ENCODE data around the gene EMC10. TPM values are rescaled to one million over a fixed set of nuclear protein-coding genes. Genes with fewer than 3 reads are reported as not detected.
"Not testable (repeated sequence)": the region's sequence is repeated elsewhere in the genome, so short reads cannot be mapped to it uniquely, and the experiment has no call there.

EMC10 gene
- 104 and 113 TPM in 2 replicates for total RNA-seq (2014; rRNA removed; shearing (Covaris generic))

DNA sequence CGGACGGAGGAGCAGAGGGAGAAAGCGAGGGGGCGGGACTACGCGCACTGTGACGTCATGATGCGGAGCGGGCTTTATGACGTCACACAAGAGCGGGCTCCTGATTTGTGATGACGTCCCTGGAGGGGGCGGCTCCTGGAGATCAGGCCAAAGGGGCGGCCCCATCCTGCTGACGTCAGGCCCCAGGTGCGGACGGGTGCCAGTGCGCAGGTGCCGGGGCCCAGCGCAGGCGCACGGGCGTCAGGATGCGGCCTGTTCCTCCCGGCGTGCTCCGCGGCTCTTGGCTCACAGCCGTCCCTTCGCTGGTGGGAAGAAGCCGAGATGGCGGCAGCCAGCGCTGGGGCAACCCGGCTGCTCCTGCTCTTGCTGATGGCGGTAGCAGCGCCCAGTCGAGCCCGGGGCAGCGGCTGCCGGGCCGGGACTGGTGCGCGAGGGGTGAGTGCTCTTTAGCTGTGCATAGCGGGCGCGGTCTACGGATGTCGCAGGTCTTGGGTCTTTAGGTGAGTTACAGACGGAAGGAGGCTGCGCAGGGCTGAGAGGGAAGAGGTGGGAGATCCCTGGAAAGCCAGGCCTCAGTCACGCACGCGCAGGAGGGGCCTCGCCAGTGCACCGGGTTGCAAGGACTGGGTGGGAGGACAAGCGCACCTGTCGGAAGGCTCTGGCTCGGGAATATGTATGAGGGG lies at the start of gene EMC10, which contains the start of gene GARIN5A:
Gene EMC10 (plus strand): TSS at position 284 of the 683 bp plus-strand sequence. CDS start 38 bp downstream, at position 322.
Gene GARIN5A (minus strand): TSS at position 625 of the 683 bp plus-strand sequence. CDS start 460 bp downstream, at position 165.
- DNase-seq (ENCODE audit: low spot score) = peak; percentile 90
- in situ Hi-C loops (cut with HindIII; ENCODE audit: low sequenced_read_pairs) = no loop called here

DNA sequence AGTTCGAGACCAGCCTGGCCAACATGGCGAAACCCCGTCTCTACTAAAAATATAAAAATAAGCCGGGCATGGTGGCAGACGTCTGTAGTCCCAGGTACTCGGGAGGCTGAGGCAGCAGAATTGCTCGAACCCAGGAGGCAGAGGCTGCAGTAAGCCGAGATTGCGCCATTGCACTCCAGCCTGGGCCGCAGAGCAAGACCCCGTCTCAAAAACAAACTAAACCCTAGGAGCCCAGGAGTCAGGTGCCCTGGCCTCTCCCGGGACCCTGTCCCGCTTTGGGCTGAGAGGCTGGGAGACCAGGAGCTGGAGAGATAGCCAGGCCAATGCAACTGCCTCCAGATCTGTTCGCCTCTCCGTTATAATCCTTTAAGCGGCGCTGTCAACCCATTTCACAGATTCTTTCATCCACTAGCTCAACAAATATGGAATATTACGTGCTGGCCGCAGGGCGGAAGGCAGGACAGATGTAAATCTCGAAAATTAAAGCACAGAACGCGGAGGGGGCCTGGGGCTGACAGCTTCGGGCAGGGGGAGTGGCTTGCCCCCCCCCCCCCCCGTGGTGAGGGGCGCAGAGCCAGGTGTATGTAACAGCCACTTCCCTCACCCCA lies 48.9 kb upstream of the EMC10 start:
- no peak for DNase-seq (ENCODE audit: low spot score)
- in situ Hi-C loops (cut with HindIII; ENCODE audit: low sequenced_read_pairs) = no loop called here

DNA sequence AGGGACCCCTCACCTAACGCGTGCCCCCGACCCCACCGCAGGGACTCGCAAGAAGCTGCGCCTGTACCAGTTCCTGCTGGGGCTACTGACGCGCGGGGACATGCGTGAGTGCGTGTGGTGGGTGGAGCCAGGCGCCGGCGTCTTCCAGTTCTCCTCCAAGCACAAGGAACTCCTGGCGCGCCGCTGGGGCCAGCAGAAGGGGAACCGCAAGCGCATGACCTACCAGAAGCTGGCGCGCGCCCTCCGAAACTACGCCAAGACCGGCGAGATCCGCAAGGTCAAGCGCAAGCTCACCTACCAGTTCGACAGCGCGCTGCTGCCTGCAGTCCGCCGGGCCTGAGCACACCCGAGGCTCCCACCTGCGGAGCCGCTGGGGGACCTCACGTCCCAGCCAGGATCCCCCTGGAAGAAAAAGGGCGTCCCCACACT lies 48.3 kb upstream of the EMC10 start:
- DNase-seq (ENCODE audit: low spot score) = peak; percentile 28
- in situ Hi-C loops (cut with HindIII; ENCODE audit: low sequenced_read_pairs) = no loop called here

DNA sequence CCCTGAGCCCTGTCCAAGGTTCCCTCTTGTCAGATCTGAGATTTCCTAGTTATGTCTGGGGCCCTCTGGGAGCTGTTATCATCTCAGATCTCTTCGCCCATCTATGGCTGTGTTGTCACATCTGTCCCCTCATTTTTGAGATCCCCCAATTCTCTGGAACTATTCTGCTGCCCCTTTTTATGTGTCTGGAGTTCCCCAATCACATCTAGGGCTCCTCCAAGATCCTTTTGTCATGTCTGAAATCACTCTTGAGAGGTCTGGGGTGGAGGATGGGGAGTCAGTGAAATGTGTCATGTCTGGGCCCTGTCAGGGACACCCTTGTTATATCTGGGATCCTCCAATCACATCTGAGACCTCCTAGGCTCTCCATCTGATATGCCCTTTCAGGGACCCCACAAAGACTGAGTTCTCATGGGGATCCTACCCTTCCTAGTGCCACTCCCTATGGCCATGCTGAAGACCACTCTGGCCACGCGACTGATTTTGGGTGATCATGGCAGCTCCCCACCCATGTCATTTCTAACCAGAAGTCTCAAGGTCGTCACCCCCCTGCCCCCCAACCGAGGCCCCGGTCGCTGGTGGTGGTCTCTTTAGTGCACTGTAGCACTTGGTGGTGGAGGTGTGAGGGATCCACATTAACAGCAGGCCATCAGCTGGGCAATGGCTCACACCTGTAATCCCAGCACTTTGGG lies 47.4 kb upstream of the EMC10 start:
- no peak for DNase-seq (ENCODE audit: low spot score)
- in situ Hi-C loops (cut with HindIII; ENCODE audit: low sequenced_read_pairs) = no loop called here

- in situ Hi-C loops (cut with HindIII; ENCODE audit: low sequenced_read_pairs) = no loop called here
These were observed 45.4 kb upstream of the EMC10 start for GRCh38 chr19:50430888-50431342.

DNA sequence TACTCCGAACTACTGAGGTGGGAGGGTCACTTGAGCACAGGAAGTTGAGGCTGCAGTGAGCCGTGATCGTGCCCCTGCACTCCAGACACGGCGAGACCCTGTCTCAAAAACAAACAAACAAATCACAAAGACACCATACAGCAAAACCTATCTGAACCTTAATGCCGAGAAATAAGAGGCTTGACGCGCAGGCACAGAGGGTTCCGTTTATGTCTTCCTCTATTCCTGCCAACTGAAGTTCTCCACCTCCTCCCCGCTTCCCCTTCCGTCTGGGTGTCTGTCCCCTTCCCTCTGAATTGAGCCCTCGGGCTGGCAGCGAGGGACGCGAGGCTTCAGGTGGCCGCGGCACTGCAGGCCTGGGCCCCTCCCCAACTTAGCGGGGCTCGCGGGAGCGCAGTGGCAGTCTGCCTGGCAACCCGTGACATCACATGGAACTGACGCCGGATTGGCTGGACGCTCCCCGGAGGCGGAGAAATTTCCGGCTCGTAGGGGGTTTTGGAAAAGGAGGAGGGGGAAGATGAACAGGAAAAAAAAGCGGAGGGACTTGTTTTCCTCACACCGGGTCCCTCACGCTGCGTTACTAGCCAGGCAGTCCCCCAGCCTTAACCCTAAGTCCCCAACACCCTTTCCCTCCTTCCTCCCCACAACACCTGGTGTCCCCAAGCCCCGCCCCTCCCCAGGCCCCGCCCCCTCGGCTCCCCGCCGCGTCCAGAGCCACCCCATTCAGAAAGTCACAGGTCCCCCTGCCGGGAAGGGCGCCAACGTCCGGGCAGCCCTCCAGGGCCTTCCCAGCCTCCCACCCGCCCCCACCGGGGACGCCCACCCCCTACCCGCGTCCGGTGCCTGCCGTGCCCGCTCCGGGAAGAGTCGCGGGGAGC lies 44.7 kb upstream of the EMC10 start:
- in situ Hi-C loops (cut with HindIII; ENCODE audit: low sequenced_read_pairs) = no loop called here

More at GRCh38 chr19:50430888-50431342, 45.4 kb upstream of the EMC10 start:
- DNase-seq (ENCODE audit: low spot score) = no peak

DNA sequence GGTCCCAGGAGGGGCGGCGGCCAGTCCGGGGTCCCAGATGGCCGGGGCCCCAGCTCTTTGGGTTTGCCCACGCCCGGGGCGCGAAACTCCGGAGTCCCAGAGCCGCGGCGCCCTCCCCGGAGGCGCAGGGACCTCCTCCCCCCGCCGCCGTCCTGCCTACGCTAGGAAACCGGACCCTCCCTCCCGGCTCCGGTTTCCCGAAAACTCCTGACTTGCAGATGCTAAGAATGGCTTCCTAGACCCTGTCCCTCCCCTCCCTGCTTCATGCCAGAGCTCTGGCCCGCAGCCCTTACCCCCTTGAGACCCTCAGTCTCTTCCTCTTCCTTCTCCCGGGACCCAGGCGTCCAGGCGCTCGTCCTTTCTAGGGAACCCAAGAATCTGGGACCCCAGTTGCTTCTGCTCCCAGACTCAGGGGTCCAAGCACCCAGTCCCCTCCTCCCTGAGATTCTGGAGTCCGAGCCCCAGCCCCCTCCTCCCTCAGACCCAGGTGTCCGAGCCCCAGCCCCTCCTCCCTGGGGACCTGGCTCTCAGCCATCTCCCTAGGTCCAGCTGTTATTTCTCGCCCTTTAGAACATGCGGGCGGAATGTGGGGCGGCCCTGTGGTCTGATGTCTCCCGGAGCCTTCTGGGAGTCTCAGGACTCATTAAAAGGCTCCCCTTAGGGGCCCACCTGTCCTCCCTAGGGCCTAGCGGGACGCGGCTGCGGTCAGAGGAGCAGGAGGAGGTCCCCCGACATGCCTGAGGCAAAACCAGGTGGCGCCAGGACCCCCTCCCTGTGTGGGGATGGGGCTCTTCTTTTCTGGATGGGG lies 43.9 kb upstream of the EMC10 start, which contains the start of gene MYBPC2:
Gene MYBPC2 (plus strand): TSS at position 672 of the 808 bp plus-strand sequence. CDS start 62 bp downstream, at position 734.
- DNase-seq (ENCODE audit: low spot score) = no peak
- in situ Hi-C loops (cut with HindIII; ENCODE audit: low sequenced_read_pairs) = no loop called here

More for the DNA sequence above, 44.7 kb upstream of the EMC10 start:
- DNase-seq (ENCODE audit: low spot score) = peak; percentile 76

DNA sequence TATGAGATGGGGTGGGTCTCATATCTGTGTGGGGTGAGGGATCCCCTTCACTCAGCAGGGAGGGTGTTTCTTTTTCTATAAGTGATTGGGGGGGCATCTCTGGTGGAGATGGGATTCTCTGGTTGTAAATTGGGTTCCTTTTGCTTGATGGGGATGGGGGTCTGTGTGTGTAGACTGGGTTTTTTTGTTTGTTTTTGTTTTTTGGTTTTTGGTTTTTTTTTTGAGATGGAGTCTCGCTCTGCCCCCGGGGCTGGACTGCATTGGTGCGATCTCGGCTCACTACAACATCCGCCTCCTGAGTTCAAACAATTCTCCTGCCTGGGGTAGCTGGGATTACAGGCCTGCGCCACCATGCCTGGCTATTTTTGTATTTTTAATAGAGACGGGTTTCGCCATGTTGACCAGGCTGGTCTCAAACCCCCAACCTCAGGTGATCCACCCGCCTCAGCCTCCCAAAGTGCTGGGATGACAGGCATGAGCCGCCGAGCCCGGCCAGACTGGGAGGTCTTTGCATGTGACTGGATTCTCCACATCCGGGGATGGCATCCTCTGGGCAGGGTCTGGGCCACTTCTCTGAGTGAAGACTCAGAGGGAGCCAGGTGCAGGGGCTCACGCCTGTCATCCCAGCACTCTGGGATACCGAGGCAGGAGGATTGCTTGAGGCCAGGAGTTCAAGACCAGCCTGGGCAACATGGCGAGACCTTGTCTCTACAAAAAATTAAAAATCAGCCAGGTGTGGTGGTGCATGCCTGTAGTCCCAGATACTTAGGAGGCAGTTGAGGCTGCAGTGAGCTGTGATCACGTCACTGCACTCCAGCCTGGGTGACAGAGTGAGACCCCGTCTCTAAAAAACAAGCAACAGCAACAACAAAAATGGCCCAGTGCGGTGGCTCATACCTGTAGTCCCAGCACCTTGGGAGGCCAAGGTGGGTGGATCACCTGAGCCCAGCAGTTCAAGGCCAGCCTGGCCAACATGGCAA lies 42.8 kb upstream of the EMC10 start:
- in situ Hi-C loops (cut with HindIII; ENCODE audit: low sequenced_read_pairs) = no loop called here
- DNase-seq (ENCODE audit: low spot score) = no peak

GRCh38 chr19:50434525-50434924 lies 41.8 kb upstream of the EMC10 start:
- no peak for DNase-seq (ENCODE audit: low spot score)
- in situ Hi-C loops (cut with HindIII; ENCODE audit: low sequenced_read_pairs) = no loop called here

DNA sequence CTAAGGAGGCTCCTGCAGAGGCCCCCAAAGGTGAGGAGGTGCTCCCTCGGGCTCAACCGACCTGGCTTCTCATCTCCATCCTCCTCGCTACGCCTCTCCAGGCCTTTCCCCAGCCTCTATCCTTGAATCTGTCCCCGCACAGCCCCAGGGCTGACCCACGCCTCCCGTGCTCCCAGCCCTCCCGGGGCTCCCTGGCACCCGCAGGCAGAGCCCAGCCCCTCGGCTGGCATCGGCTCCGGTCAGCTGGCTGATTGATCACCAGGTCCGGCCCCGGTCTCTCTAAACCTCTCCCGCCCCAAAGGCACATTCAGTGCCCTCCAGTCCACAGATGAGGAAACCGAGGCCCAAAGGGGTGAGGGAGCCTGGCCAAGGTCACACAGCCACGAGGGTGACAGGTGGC lies 41.1 kb upstream of the EMC10 start:
- DNase-seq (ENCODE audit: low spot score) = no peak
- in situ Hi-C loops (cut with HindIII; ENCODE audit: low sequenced_read_pairs) = no loop called here

DNA sequence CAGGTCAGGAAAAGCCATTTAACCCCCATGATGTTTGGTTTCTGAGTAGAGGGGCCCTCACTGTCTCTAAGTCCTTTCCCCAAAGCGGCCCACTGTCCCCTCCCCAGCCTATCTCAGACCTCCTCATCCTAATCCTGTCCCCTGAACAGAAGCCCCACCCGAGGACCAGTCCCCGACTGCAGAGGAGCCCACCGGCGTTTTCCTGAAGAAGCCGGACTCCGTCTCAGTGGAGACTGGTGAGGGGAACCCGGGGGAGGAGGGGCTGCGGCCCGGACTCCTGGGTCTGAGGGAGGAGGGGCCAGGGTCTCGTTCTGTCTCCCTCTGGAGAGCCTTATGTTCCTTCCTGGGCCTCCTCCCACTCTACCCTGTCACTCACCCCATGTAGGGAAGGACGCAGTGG lies 40.7 kb upstream of the EMC10 start:
- in situ Hi-C loops (cut with HindIII; ENCODE audit: low sequenced_read_pairs) = no loop called here

GRCh38 chr19:50437862-50438449 lies 38.4 kb upstream of the EMC10 start:
- in situ Hi-C loops (cut with HindIII; ENCODE audit: low sequenced_read_pairs) = no loop called here
- DNase-seq (ENCODE audit: low spot score) = no peak

More for the DNA sequence above, 40.7 kb upstream of the EMC10 start:
- no peak for DNase-seq (ENCODE audit: low spot score)

- DNase-seq (ENCODE audit: low spot score); in situ Hi-C loops (cut with HindIII; ENCODE audit: low sequenced_read_pairs): not testable (repeated sequence)
These were observed 37.2 kb upstream of the EMC10 start for GRCh38 chr19:50439130-50439529.

DNA sequence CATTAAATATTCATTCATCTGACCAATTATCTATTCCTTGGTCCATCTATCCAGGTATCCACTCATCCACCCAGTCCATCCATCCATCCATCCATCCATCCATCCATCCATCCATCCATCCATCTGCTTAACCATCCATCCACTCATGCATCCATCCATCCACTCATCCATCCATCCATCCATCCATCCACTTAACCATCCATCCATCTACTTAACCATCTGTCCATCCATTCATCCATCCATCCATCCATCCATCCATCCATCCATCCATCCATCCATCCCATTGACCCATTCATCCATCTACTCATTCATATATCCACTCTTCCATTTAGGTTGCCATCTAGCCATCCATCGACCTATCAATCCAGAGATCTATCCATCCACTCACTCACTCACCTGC lies 32.2 kb upstream of the EMC10 start:
- no peak for DNase-seq (ENCODE audit: low spot score)
- in situ Hi-C loops (cut with HindIII; ENCODE audit: low sequenced_read_pairs) = no loop called here

GRCh38 chr19:50447053-50447452 lies 29.3 kb upstream of the EMC10 start:
- in situ Hi-C loops (cut with HindIII; ENCODE audit: low sequenced_read_pairs) = no loop called here
- DNase-seq (ENCODE audit: low spot score) = no peak

DNA sequence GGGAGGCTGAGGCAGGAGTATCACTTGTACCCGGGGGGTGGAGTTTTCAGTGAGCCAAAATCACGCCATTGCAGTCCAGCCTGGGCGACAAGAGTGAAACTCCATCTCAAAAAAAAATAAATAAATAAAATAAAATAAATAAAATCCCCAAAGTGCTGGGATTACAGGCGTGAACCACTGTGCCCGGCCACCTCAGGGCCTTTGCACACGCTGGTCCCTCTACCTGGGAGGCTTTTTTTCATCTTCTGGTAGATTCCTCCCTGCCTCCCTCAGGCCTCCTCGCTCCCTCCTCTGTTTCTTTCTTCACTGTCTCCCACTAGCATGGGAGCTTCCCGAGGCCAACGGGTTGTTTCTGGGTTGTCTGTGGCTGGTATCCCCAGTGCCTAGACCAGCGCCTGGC lies 28.6 kb upstream of the EMC10 start:
- in situ Hi-C loops (cut with HindIII; ENCODE audit: low sequenced_read_pairs) = no loop called here
- no peak for DNase-seq (ENCODE audit: low spot score)
